ENCODE data around the gene TYRO3.

TYRO3 gene

DNA sequence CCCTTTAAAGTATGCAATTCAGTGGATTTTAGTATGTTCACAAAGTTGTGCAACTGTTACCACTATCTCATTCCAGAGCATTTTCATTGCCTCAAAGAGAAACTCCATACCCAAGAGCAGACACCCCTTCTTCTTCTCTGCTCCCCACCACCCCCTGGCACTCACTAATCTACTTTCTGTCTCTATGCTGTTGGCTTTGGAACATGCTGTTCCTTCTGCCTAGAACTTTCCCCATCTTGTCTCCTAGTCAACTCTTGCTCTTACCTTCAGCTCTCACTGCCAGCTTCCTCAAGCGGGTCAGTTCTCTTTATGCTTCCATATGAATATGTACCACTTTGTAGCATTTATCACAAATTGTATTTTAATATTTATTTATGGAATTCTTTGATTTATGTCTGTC, 50.1 kb downstream of the TYRO3 start:
- no peak for DNase-seq

DNA sequence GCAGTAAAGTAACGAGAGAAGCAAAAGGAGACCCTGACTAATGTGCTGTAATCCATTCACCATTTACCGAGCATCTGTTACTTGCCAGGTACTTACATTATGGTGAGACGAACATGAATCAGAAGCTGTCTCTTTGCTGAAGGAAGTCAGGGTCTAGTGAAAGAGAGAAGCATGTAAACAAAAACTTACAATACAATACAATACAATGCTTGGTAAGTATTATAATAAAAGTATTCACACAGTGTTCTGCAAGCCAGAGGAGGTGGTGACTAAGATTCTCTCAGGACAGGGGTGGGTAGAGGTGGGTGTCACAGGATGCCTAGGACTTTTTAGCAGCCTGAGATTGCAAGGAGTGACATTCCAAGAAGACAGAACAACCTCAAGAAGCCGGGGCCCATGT, 51.0 kb downstream of the TYRO3 start:
- DNase-seq: no peak

DNA sequence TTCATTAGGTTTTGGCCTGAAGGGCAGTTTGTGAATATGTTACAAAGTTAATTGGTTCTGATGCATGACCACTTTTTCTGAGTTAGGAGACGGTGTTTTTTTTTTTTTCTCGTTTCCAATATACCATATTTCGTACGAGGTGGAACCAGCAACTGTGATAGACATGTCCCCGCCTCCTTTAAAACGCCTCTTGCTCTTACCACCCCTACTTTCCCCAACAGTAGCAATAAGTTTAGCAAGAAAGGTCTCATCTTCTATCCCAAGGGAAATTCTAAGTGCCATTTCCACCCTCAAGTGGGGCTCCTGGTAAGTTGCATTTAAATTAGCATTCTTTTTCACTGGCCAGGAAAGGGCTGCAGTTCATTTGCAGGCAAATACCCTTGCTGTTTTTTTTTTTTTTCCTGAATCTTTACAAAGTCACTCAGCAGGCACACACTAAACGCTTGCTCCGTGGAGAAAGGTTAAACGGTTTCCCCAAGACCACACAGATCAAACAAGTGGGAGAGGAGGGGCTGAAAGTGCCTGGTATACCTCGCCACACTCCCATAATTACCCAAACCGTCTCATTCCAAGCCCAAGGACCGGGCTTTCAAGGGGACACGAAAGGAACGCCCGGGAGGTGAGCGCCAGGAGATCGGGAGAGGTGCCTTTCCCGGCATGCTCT, 61.7 kb downstream of the TYRO3 start:
- no peak for DNase-seq

DNA sequence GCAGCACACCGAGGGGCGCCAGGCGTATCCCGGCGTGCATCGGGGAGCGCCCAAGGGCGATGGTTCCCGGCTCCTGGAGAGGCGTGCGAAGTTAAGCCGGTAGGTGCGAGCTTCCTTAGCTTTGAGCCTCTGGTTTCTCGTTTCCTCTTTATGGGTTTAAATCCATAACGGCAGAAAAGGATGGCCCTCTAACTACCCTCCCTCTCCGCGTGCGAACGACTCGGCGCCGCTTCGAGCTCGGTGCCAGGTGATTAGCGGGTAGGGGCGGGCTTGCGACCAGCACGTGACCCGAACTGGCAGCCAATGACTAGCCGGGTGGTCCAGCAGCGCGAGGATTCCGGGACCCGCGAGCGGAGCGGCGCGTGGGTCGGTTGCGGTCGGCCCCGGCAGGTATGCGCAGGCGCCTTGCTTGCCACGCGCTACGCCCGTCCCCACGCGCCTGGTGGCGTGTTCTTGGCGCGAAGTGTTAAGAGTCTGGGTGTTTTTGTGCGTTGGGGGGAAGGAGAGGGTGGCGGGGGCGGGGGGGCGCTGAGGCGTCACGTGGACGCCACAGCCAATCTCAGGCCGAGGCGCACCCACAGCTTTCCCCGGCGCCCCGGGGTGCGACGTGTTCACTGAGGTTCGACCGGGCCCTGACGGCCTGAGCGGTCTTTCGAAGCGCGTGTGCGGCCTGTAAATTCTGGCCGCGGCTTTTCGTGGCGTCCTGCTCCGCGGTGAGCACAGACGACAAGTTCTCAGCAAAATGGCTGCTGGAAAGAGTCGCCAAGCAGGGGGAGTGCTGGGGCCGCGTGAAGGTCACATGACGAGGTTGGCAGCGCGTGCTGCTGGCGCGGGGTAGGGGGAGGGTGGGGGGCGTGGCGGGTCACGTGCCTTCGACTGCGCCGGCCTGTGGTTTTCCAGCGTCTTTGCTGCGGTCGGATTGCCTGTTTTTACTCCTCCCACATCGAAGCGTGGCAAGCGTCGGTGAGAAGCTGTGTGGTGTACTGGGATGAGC, 62.5 kb downstream of the TYRO3 start:
- no peak for DNase-seq

DNA sequence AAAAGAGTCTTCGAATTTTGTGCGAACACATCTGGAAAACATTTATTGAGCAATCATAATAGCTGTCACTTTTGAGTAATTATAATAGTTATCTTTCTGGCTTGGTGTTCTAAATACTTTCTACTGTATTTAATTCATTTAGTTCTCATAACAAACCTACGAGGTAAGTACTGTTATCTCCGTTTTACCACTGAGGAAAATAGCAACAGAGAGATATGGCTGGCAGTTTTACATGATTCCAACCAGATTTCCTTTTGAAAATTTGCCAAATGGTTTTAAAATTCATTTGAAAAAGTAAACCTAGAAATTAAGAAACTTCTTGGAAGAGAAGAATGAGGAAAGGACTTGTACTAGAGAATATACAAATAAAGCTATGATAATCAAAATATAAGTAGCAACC, 63.9 kb downstream of the TYRO3 start:
- no peak for DNase-seq

DNA sequence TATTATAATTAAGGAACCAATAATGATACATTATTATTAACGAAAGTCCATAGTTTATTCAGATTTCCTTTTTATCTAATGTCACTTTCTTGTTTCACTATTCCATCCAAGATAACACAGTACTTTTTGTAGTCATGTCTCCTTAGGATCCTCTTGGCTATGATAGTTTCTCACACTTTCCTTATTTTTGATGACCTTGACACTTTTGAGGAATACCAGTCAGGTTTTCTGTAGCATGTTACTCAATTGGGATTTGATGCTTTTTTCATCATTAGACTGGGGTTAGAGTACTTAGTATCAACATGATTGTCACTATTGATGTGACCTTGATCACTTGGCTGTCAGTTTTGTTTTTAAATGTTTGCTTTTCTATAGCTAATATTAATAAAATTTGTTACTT, 68.2 kb downstream of the TYRO3 start:
- DNase-seq: no peak

DNA sequence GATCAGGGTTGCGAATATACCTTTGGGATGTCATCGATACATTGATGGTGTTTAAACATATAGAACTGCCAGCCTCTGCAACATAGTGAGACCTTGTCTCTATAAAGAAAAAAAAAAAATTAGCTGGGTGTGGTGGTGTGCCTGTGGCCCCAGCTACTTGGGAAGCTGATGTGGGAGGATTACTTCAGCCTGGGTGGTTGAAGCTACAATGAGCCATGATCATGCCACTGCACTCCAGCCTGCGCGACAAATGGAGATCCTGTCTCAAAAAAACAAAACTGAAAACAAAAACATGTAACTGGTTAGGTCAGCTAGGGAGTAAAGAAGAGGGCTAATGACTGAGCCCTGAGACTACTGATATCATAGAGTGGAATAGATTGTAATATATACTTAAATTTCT, 70.5 kb downstream of the TYRO3 start:
- DNase-seq: no peak

DNA sequence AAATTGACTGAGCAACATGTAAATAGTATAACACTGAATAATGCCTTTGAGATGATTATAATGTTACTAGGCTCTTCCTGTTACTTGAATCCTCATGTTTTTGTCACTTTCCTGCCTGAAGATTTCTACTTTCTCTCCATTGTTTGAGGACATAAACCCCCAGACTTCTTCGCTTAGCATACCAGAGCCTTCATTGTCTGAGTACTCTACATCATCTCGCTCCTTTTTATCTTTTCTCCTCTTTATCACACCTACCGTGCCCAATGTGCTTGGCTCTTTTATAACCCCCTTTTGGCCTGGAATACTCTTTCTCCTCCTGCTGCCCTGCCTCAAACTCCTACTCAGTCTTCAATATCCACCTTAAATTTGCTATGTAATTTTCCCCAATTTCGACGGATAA, 70.9 kb downstream of the TYRO3 start:
- no peak for DNase-seq

DNA sequence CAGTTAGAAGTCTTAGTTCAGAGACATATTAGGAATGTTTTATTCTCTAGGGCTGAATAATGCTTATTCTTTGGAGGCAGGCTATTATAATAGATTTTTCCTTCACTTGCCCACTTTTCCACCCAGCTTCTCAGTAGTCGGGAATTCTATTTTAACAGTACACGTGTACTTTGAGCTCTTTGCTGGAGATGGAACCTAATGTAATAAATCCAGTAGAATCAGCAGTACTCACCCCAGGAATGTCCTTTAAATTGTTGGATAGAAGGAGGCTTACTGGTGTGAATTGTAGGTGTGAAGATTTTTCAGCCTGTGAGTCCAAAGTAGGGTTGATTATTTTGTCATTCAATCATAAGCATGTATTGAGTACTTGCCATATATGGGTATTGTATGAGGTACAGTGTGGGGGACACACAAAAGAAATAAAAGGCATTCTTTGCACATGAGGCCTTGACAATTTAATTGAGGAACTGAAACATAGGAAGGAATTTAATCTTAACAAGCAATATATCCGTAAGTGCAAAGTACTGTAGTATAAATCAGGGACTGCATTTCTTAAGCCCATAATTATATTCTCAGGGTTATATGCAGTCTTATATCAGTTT, 71.7 kb downstream of the TYRO3 start:
- DNase-seq: no peak

DNA sequence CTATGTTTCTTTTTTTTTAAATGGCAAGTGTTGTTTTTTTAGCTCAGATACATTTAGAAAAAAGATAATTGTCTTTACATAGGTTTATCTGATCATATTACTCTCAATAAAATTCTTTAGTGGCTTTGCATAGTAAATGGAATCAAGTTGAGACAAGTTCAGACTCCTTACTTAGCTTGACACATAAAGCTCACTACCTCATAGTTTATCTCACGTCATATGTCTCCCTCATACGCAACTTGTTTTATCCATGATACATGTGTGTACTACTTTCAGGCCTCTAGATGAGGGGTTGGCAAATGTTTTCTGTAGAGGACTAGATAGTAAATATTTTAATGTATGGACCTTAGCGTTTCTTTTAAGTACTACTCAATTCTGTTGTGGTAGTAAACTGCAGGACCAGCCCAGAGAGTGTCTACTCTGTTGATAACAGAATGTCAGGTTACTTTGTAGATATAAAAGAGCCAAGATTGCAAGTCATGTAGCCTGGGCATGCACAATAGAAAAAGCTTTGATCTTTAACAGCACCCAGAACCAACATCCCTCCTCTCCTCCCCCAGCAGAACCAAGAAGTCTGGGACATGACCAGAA, 73.0 kb downstream of the TYRO3 start:
- no peak for DNase-seq
